Brain microvascular endothelial cell (primary cell): Measurements from ENCODE around the gene VSTM2B.

Experiments used
- DNase-seq: peaks from one replicate; pipeline ENCODE4 v3.0.0-alpha.2; 2020
- H3K27ac ChIP-seq: fragments of 250-450 bp; sonication (Bioruptor Pico); 2 replicates; pipeline ENCODE4 v1.5.1; 2020; ENCODE audit warnings: mild to moderate bottlenecking, moderate library complexity
- H3K27me3 ChIP-seq: fragments of 250-450 bp; sonication (Bioruptor Pico); replicated peaks from 2 replicates; pipeline ENCODE4 v1.5.1; 2020; ENCODE audit warnings: mild to moderate bottlenecking
- H3K36me3 ChIP-seq: fragments of 250-450 bp; sonication (Bioruptor Pico); replicated peaks from 2 replicates; pipeline ENCODE4 v1.5.1; 2020; ENCODE audit warnings: mild to moderate bottlenecking
- H3K4me3 ChIP-seq: 2 replicates; pipeline ENCODE4 v1.5.1; 2011; ENCODE audit warnings: low read depth, mild to moderate bottlenecking, control low read depth, low read length, moderate library complexity
- CTCF ChIP-seq: IDR thresholded peaks from 2 replicates; pipeline ENCODE4 v1.5.1; 2011; ENCODE audit warnings: low read depth, mild to moderate bottlenecking, moderate library complexity, low read length, control low read depth, inconsistent platforms; ENCODE audit errors: missing control alignments
- in situ Hi-C: cut with HindIII; loops from 2 replicates; pipeline ENCODE4 v1.10.0; 2017; ENCODE audit warnings: low sequenced_read_pairs, low pct_ligation_motif_present

Gene VSTM2B

GRCh38 chr19:29495091-29495490 is 30.7 kb upstream of the VSTM2B start:
- no peak overlapping the region for H3K4me3 ChIP-seq
- in situ Hi-C loops = no loop called here
- no peak for TF ChIP-seq CTCF
- H3K27ac ChIP-seq = no peak overlapping the region
- no peak for DNase-seq
- no peaks in the 10 kb centered on the region for H3K27me3 ChIP-seq
- H3K36me3 ChIP-seq = no peaks in the 10 kb centered on the region

DNA sequence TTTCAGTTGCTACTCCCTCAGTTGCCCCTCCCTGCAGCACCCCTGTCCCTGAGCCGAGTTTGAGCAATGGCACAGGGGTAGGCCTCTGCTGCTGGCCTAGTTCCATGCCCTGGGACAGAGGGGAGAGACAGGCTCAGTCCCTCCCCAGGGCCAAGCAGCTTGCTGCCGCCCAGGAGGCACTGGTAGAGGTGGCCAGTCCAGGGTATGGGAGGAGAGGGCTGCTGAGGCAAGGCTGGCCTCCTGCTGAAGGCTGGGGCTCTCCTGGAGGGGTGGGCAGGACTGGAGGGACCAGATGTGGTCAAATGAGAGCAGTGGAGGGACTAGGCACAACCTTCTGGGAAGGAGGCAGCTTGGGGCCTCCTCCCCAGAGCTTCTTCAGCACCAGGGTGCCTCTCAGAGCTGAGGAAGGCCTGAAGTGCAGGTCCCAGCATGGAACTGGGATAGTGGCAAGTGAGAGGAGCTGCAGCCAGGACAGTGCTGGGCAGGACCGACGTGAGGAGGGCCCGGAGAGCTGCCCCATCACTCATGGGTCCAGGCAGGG is 29.8 kb upstream of the VSTM2B start:
- H3K27ac ChIP-seq = no peak overlapping the region
- no peak for DNase-seq
- TF ChIP-seq CTCF = no peak
- no peaks in the 10 kb centered on the region for H3K27me3 ChIP-seq
- H3K4me3 ChIP-seq = no peak overlapping the region
- in situ Hi-C loops = no loop called here
- no peaks in the 10 kb centered on the region for H3K36me3 ChIP-seq

DNA sequence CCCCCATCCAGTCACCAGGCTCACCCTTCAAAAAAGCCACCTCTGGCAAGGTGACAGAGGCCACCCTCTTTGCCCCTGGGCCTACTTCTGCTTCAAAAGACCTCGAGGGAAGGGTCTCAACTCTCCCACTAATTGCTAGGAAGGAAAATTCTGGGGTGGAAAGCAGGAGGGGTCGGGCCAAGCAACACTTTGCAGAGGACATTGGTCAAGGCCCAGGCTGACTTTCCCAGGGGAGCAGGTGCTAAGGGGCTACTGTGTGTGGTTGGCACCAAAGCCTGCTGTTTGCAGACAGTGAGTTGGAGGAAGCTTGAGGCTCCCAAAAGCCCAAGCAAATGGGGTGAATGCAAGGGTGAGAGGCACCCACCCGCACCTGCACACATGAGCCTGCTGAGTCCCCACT is 28.6 kb upstream of the VSTM2B start:
- TF ChIP-seq CTCF = no peak
- H3K27ac ChIP-seq = no peak overlapping the region
- no peak for DNase-seq
- H3K27me3 ChIP-seq = no peaks in the 10 kb centered on the region
- H3K36me3 ChIP-seq = no peaks in the 10 kb centered on the region
- in situ Hi-C loops = no loop called here
- no peak overlapping the region for H3K4me3 ChIP-seq

GRCh38 chr19:29497686-29498436 is 27.9 kb upstream of the VSTM2B start:
- no peak for TF ChIP-seq CTCF
- Histone ChIP-seq H3K36me3 (no peaks in the 10 kb centered on the region), H3K27me3 (no peaks in the 10 kb centered on the region), H3K27ac (no peak overlapping the region), H3K4me3 (no peak overlapping the region)
- DNase-seq = no peak
- in situ Hi-C loops = no loop called here

GRCh38 chr19:29499261-29499920 is 26.4 kb upstream of the VSTM2B start:
- no peak overlapping the region for H3K27ac ChIP-seq
- in situ Hi-C loops = no loop called here
- H3K4me3 ChIP-seq = no peak overlapping the region
- H3K36me3 ChIP-seq = no peaks in the 10 kb centered on the region
- DNase-seq = no peak
- TF ChIP-seq CTCF = no peak
- no peaks in the 10 kb centered on the region for H3K27me3 ChIP-seq
